GM10847 (cell line): ENCODE measurements around the gene PTGES.

Experiments used
- POLR2A ChIP-seq: IDR thresholded peaks from 2 replicates; pipeline ENCODE4 v1.6.1; 2011; ENCODE audit not compliant: insufficient read length; ENCODE audit errors: extremely low read depth

Gene PTGES

GRCh38 chr9:129732100-129732499, 20.7 kb downstream of the PTGES start:
- TF ChIP-seq POLR2A: no peak

GRCh38 chr9:129731477-129732085, 21.3 kb downstream of the PTGES start:
- no peak for TF ChIP-seq POLR2A

GRCh38 chr9:129728744-129729143, 24.1 kb downstream of the PTGES start:
- no peak for TF ChIP-seq POLR2A

GRCh38 chr9:129726322-129727160, 26.3 kb downstream of the PTGES start:
- no peak for TF ChIP-seq POLR2A

- no peak for TF ChIP-seq POLR2A
These were observed 27.0 kb downstream of the PTGES start for GRCh38 chr9:129725795-129726251.

- no peak for TF ChIP-seq POLR2A
These were observed 28.2 kb downstream of the PTGES start for GRCh38 chr9:129724456-129725190.

- no peak for TF ChIP-seq POLR2A
These were observed 29.9 kb downstream of the PTGES start for GRCh38 chr9:129722913-129723312.

- TF ChIP-seq POLR2A: no peak
These were observed 31.8 kb downstream of the PTGES start for GRCh38 chr9:129720865-129721545.

GRCh38 chr9:129720181-129720864, 32.5 kb downstream of the PTGES start:
- no peak for TF ChIP-seq POLR2A

- no peak for TF ChIP-seq POLR2A
These were observed 33.7 kb downstream of the PTGES start for GRCh38 chr9:129719135-129719534.

- TF ChIP-seq POLR2A: no peak
These were observed 34.2 kb downstream of the PTGES start for GRCh38 chr9:129718647-129719046.

GRCh38 chr9:129717991-129718390, 34.9 kb downstream of the PTGES start:
- TF ChIP-seq POLR2A: no peak

- no peak for TF ChIP-seq POLR2A
These were observed 36.8 kb downstream of the PTGES start for GRCh38 chr9:129716091-129716490.

GRCh38 chr9:129714511-129715061, 38.3 kb downstream of the PTGES start:
- TF ChIP-seq POLR2A: no peak

- TF ChIP-seq POLR2A: no peak
These were observed 39.5 kb downstream of the PTGES start for GRCh38 chr9:129713402-129713679.
